KG1 (cell line): Measurements from ENCODE around the gene METRNL.
"Not testable (repeated sequence)": the region's sequence is repeated elsewhere in the genome, so short reads cannot be mapped to it uniquely, and the experiment has no call there.

Experiments
- DNase-seq: peaks from one replicate; lab custom pipeline; 2025; lab: John Stamatoyannopoulos, UW

Gene METRNL

DNA sequence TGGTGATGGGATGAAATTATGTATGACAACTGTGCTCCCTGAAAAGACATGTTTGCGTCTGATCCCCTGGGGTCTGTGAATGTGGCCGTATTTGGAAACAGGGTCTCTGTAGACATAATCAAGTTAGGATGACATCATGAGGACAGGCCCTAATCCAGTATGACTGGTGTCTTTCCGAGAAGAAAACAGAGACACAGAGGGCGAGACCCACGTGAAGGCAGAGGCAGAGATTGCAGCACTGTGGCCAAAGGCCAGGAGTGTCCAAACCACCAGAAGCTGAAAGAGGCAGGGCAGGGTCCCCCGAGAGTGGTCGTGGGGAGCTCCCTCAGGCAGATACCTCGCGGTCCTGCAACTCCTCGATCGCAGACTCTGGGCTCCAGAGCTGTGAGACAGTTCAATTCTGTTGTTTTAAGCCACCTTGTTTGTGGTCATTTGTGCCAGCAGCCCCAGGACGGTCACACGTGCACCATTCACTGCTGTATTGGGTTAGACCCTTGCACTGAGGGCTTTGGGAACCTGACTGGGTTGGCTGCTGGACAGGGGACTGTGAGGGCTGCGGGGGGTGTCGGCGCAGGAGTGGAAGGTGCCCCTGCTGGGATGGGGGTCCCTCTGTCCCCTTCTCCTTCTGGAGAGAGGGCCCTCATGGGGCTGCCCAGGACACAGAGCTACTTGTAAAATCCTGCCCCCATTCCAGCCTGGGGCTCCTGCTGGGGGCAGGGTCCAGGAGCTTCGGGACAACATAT, 27.7 kb downstream of the METRNL start:
- DNase-seq = no peak

DNA sequence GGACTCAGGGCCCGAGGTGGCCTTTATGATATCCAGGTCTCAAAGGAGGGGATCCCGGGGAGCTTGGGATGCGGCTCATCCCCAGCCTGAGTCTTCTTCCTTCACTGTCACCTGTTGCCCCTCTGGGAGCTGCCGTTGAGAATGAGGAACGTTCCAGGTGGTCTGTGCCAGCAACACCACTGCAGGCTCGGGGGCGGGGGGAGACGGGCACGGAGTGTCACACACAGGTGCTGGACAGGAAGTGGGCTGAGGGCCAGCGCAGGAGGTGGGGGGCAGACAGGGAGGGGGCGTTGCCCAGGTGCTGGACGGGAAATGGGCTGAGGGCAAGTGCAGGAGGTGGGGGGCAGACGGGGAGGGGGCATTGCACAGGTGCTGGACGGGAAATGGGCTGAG, 28.2 kb downstream of the METRNL start:
- DNase-seq = no peak

DNA sequence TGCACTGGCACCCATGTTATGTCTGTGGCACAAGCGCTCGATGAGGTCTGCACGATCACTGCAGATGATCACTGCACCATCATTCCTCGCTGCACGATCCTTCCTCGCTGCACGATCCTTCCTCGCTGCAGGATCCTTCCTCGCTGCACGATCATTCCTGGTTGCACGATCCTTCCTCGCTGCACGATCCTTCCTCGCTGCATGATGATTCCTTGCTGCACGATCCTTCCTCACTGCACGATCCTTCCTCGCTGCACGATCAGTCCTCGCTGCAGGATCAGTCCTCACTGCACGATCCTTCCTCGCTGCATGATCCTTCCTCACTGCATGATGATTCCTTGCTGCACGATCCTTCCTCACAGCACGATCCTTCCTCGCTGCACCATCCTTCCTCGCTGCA, 29.3 kb downstream of the METRNL start:
- DNase-seq = no peak

DNA sequence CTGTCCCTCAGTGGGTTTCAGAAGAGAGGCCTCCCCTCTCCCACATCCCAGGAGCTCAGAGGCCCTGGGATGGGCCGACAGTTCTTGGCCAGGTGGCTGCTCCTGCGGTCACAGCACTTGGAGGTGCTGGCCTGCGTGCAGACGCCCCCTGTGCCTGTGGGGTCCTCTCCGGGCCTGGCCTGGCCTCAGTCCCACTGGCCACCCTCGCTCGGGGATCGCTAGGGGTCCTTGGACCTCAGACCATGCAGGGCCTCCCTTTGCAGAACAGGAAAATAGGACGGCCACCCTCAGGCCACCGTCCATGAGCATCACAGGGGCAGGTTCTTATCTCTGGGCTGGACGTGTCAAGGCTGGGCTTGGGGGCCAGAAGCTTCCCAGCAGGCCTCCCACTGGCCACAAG, 30.0 kb downstream of the METRNL start:
- no peak for DNase-seq

DNA sequence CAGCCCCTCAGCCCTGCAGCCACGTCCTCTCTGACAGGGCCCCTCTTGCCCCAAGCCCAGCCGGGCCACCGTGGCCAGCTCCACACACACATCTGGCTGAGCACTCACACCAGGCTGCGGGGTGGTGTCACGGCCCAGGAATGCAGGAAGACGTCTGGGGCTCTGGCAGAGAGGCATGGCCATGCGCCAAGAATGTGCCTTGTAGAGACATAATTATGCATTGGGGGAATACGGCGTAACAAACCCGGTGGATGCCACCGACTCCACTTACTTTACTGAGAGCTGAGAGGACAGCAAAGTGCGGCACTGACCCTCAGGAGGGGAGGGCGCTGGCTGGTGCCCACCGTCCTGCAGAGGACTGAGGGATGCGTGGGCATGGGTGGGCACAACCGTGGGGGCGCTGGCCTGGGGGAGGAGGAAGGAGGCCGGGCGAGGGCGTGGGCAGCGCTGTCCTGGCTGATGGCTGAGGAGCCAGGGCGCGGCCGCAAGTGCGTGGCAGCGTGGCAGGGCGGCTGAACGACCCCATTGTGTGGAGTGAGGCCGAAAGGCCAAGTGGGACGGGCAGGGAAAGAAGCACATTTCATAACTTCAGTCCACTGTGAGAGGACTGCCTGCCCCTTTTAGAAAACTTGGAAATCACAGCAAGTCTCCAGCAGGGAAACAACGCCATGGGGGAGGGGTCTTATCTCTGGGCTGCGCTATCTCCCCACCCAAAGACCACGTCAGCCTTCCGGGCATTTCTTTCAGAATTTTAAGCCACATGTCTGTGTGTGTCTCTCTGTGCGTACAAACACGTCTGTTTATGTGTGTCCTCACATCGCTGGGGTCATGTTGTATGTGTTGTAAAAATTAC, 30.6 kb downstream of the METRNL start:
- no peak for DNase-seq

DNA sequence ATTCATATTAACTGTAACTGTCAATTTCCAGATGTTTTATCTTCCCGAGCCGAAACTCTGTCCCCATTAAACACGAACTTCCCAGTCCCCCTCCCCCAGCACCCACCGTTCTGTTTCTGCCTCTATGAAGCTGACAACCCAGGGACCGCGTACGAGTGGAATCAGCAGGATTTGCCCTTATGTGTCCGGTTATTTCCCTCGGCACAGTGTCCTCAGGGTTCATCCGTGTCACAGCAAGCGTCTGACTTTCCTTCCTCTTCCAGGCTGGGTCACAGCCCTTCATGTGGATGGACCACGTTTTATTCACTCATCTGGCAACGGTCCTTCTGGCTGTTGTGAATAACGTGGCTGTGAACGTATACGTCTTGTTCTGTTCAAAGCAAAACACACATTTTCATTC, 31.3 kb downstream of the METRNL start:
- no peak for DNase-seq

DNA sequence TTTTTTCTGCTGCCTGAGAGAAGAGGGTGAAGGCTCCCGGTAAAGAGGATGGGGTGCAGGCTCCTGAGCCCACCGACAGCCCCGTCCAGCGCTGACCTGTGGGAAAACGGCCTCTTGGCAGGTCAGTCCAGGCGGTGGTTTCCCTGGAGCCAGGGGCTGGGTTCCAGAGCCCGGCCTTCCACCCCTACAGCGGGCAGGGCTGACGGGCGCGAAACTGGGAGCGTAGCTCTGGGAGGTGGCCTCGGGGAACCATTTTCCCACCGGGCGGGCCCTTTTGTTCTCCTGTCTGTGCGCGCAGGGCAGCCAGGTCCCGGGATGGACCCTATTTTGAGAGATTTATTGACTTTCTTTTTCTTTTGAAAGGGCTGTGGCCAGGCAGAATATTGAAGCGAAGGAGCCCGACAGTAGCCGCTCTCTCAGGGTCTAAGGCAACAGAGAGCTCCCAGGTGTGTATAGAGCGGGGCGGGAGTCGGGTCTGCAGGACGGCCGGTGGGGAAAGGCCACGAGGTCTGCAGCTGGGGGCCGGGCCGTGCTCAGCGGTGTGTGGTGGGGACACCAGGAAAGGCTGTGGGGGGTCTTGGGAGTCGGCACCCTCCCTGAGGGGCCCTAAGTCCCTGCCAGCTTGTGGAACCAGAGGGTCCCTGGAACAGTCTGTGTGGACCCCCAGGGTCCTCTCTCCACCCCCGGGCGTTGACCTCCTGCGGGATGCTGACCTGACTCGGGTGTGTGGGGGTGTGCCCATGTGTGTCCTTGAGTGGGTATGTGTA, 32.3 kb downstream of the METRNL start:
- no peak for DNase-seq

DNA sequence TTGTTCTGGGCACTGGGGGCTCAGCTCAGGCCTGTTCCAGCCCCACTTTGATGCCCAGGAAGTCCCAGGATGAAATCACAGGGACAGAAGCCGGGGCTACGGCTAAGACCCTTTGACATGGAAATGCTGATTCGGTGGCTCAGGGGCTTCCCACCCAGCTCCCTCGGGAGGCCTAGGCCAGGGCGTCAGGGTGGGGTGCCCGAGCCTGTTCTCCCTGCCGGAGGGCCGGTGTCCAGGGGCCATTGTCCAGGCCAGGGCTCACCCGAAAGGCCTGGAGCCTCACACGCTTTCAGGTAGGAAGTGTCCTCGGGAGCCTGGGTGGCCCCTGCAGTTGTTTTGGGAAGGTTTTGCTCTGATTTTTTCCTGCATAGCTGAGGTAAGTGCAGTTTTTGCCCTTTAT, 34.0 kb downstream of the METRNL start:
- no peak for DNase-seq

DNA sequence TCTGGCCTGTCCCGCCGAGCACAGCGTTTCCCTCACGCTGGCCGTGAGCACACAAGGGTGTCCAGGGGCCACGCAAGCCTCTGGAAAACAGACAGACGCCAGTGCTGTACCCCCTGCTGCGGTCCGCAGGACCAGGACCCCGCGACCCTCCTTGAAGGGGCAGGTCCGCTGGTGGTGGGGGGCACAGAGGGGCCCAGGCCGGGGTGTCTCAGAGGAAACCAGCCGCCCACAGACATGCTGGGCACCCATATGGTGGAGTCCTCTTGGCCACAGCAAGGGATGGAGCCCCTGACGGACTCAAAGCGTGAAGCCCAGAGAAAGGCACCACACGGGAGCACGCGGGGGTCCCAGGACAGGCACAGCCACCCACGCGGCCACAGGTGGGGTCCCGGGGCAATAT, 34.4 kb downstream of the METRNL start:
- no peak for DNase-seq

DNA sequence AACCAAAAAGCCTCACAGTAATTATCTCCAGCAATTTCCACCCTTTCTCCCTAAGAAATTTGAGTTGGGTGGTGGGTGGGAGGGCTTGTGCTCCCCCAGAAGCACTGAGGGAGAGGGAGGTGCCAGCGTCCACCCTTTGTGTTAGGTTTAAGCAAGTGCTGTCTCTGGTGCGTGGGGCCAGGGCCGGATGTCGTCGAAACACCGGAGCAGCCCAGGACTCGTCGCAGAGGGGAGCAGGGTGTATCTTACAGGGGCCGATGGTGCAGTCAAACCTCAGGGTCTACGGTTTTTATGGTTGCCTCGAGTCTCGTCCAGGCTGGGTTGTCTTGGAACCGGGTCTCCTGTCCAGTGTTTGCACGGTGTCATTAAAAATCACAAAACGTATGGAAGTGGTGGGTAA, 35.3 kb downstream of the METRNL start:
- no peak for DNase-seq

DNA sequence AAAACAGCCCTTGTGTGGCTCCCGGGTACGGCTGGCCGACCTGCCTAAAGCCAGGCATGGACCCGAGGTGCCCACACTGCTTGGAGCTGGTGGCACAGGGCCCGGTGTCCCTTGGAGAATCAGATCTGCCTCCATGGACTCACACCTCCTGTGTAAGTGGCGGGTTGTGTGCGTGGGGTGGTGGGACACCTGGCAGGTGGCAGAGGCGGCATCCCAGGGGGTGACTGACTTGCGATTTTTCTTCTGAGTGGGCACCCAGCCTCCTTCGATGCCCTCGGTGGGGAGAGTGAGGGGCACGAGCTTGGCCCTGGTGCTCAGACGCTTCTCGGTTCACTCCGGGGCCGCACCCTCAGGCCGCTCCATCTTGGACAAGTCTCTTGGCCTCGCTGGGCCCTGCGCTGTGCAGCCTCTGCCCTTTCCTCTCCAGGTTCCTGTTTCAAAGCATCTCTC, 35.8 kb downstream of the METRNL start:
- DNase-seq = no peak

DNA sequence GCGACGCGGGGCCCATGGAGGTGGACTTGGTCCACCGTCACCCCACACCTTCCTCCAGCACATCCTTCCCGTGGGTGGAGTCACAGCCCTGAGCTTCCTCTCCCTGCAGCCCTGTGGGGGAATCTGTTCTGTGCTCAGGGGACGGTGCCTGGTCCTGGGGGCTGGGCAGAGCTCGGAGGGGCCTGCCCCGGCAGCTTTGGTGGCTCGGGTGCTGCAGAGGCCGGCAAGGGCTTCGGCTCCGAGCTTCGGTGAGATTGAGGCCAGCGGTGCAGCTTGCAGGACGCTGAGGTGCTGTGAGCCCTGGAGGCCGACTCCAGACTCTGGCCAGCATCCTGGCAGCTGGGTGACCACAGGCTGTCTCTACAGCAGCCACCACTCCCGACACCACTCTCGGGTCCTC, 36.4 kb downstream of the METRNL start:
- no peak for DNase-seq

DNA sequence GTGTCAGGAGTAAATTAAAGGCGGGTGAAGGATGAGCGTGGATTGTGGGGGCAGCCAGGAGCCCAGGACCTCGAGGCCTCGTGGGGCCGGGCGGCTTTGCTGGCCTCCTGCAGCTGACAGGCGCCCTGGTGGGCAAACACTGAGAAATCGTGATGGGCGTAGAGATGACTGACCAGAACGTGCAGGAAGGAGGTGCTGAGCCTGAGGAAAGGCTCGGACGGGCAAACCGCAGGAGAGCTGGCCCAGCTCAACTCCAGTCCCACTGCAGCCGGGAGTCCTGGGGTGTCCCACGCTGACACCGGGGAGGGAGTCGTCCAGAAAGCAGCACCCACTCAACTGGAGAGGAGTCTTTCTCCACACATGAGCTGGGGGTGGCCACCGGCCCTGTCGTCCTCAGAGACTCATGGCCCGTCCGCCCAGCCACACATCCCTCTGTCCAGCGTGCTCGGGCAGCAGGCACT, 36.9 kb downstream of the METRNL start:
- no peak for DNase-seq

DNA sequence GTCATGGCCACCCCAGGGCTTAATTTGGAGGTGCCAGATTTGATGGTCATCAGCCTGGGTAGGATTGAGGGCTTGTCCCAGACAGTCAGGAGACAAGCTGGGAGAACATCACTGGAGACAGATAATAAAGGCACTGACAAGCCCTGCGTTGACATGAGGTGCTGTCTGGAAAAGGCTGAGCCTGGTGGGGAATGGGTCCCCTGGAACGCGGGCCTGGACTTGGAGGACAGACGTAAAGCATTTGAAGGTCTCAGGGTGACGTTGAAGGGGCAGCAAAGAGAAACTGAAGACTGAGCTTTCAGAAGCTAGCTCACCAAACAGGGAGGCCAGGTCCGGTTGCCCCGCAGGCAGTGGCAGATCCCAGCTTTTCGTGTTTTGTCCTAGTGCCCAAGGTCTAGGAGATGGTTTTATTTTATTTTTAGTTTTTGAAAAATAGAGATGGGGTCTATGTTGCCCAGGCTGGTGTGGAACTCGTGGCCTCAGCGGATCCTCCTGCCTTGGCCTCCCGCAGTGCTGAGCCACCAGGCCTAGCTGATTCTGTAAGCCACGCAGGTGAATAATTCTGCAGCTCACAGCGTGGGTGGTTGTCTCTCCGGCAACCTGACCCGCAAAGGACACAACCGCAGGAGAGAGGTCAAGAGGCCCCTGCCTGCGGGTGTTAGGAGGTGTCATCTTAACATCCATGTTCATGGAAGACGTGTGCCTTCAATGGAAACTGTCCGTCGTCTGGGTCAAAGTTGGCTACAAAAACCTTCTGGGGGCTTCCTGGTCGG, 37.6 kb downstream of the METRNL start:
- no peak for DNase-seq

DNA sequence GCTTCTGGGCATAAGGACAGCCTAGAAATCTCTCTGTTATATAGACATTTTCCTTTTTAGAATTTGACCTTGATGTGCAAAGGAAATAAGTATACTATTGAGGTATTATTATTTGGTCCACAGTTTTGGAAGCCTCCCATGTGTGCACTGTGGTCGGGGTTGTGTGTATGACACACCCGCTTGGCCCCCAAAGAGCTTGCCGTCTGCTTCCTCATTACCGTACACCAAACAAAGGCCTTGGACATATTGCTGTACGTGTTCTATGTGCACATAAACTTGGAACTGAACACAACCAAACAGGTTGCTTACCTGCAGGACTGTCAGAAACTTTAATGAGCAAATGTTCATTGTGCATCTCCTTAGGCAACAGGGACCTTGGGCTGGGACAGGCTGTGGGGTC, 38.2 kb downstream of the METRNL start:
- DNase-seq = no peak

DNA sequence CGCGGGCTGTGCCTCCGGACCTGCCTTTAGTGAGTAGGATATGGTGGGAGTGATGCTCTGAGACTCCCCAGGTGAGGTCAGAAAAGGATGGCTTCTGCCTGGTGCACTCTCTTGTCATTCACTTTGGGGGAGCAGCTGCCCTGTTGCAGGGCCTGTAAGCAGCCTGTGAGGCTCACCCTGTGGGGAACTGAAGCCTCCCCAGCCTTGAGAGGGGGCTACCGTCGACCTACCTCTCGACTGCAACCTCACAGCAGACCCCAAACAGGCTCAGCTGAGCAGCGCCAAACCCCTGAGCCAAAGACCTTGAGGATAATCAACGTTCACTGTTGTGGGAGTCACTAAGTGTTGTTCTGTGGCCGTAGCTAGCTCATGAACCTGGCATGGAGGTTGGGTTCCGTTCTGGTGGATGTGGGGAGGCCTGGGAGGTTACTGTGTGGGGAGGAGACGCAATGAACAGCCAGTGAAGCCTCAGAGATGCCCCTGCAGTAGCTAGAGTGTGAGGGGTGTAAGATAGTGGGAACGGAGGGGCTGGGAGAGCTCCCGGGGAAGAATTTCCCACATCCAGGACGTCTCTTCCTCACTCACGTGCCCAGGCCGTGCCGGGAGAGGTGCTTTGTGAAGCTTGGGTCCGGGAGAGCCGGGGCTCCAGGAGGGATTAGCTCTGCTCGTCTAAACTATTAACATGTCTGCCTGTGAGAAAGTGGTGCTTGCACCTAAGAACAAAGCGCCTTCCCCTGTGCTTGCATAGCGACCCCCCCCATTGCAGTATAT, 38.8 kb downstream of the METRNL start:
- no peak for DNase-seq

DNA sequence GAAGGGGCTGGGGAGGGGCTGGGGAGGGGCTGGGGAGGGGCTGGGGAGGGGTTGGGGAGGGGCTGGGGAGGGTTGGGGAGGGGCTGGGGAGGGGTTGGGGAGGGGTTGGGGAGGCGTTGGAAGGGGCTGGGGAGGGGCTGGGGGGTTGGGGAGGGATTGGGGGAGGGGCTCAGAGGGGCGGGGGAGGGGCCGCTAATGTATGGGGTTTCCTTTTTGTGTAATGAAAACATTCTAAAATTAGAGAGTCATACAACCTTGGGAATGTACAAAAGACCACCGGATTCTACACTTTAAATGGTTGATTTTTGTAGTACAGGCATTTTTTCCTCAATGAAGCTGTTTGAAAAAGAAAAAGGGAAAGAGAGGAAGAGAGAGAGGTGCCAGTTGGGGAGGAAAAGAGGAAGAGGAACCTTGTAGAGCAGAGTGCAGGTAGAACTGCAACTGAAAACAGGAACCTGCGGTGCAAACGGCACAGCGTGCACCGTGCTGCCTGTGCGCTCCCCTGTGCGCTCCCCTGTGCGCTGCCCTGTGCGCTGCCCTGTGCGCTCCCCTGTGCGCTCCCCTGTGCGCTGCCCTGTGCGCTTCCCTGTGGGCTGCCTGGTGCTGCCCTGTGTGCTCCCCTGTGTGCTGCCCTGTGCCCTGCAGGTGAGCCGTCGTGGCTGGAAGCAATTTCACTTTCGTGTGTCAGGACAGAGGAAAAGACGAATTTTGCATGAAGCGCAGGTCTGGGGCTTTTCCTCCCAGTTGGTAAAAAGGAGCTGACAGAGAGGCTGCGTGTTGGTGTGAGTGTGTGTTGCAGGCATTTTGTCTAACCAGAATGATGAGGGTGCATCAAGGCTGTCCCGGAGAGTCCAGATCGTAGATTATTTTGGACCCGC, 40.8 kb downstream of the METRNL start:
- DNase-seq = peak; percentile 72

DNA sequence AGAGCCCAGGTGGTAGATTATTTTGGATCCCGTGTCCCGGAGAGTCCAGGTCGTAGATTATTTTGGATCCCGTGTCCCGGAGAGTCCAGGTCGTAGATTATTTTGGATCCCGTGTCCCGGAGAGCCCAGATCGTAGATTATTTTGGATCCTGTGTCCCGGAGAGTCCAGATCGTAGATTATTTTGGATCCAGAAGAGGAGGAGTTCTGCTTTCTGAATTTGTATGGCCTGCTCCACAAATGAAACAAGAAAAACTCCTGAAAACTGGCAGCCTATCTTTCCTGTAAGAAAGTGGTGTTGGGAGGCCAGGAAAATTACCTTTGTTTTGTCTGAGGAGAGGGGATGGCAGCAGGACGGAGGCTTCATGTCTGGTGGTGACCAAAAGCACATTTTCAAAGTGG, 42.1 kb downstream of the METRNL start:
- not testable (repeated sequence) for DNase-seq

DNA sequence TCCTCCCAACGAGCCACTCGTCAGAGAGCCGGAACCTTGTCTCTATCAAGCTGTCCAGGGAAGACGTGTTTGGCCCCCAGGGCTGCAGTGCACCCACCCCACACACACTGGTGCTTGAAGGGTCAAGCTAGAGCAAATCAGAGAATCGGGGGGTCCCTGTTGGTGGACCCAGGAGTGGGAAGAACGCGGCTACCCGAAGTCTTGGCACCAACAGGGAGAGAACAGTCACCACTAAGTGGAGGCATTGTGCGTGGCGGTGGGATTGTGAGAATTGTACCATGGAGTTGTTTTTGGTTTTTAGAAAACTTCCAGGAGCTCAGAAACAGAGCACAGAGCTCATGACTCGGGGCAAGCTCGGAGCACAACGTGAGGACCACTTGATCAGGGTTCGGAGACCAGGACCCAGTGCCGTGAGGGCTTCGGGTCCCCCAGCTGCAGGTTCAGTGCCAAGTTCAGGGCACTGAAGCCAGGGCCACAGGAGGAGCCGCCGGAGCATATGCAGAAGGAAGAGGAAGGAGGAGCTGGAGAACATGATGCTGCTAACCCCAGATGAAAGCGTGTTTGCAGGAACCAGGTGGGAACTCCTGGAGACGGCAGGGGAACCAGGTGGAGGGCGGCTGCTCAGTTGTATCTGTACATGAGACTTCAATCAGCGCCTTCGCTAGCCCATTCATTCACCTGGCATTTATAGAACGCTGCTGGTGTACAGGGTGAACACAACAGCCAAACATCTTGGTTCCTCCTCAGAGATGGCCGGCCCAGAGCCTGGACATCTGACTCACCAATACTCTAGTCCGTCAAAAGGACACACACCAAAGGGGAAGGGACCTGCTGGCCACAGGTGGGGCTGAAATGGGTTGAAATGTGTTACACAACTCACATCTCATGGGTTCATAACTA, 42.8 kb downstream of the METRNL start:
- DNase-seq = no peak
